Adrenal gland (tissue), 12 donors: Measurements from ENCODE around the gene PLXNA1. TPM values are rescaled to one million over a fixed set of nuclear protein-coding genes. Genes with fewer than 3 reads are reported as not detected.
A peak's percentile ranks its signal among the peaks of the same experiment; 100 is the strongest.

Source experiments
- DNase-seq, 7 donors: peaks; one replicate each; pipeline ENCODE4 v3.0.0-alpha.2; 2019 to 2020
- H3K27ac ChIP-seq, 5 donors: fragments of 200-600 bp; sonication (generic) in 4 of 5; 1 replicate in 3 of 5; 2 replicates in 2 of 5; pipeline versions ENCODE4 v1.5.1 to v1.8.0; 2016 to 2020; ENCODE audit warnings: mild to moderate bottlenecking in 1 of 5
- H3K27me3 ChIP-seq: fragments of 200-600 bp; 2 replicates; pipeline ENCODE4 v1.8.0; 2021
- H3K36me3 ChIP-seq, 2 donors: fragments of 200-600 bp; replicated peaks in 1 of 2; 1 replicate in 1 of 2; 2 replicates in 1 of 2; pipeline versions ENCODE4 v1.5.1 to v1.8.0; 2018 to 2022
- H3K4me1 ChIP-seq, 2 donors: fragments of 200-600 bp; replicated peaks in 1 of 2; 1 replicate in 1 of 2; 2 replicates in 1 of 2; pipeline versions ENCODE4 v1.5.1 to v1.8.0; 2018 to 2021
- H3K4me3 ChIP-seq, 4 donors: fragments of 200-600 bp; sonication (generic) in 3 of 4; one replicate each; pipeline ENCODE4 v1.5.1; 2016 to 2018
- H3K9me3 ChIP-seq, 3 donors: fragments of 200-600 bp; sonication (generic) in 1 of 3; replicated peaks in 1 of 3; 1 replicate in 2 of 3; 2 replicates in 1 of 3; pipeline versions ENCODE4 v1.5.1 to v1.8.0; 2016 to 2021
- POLR2A ChIP-seq, 2 donors: fragments of 450-650 bp; IDR thresholded peaks; one replicate each; pipeline ENCODE4 v1.6.1; 2017; ENCODE audit warnings: antibody characterized with exemption in 2 of 2, mild to moderate bottlenecking in 2 of 2, moderate library complexity in 1 of 2
- WGBS, 4 donors: extraction: QIAGEN DNeasy Blood & Tissue Kit in 2 of 4; methylation state at CpG; one replicate each; pipeline versions ENCODE4 v1.1.5 to v1.1.7; 2013 to 2017; 5-methylcytosine and 5-hydroxymethylcytosine counted together
- intact Hi-C, 2 donors: fragments of 100-400 bp; cut with DNase I; formaldehyde crosslinking; loops; one replicate each; pipeline versions ENCODE4 v1.14.1 to v1.15.0; 2022 to 2023
- polyA plus RNA-seq, 3 donors: library from polyadenylated mRNA; stranded (reverse); fragments of 200-250 nt in 2 of 3; fragments of 350-450 nt in 1 of 3; fragmentation: Illumina TruSeq in 1 of 3; extraction: RNeasy Lipid Tissue Mini Kit (QIAGEN cat#74804) in 1 of 3; gene quantifications; one replicate each; pipeline ENCODE4 v1.2.3, GENCODE V29; 2013 to 2014
- total RNA-seq, 9 donors: library from RNA; depleted of rRNA in 4 of 9; stranded (reverse); fragments of >200 nt in 4 of 9; fragments of 120-200 nt in 1 of 9; fragmentation: NEBNext Ultra II Directional in 1 of 9; extraction: Animal tissue kit (Norgen Biotek cat#: 25700) in 1 of 9; gene quantifications; one replicate each; pipeline versions ENCODE4 v1.1.0 to v1.2.4, GENCODE V29; 2013 to 2023
- TF ChIP-seq, protein P1 (sequence below), 6 experiments: fragments of 450-650 bp in 4 of 6; fragments of 200-600 bp in 2 of 6; sonication (generic) in 1 of 6; IDR thresholded peaks; 1 replicate in 5 of 6; 2 replicates in 1 of 6; pipeline versions ENCODE4 v1.5.1 to v1.8.0; 2016 to 2021; ENCODE audit warnings: antibody characterized with exemption in 6 of 6, mild to moderate bottlenecking in 2 of 6, moderate library complexity in 1 of 6
- donor health status: healthy with polysubstance abuse.
- donor health status: Bipolar disorder and iron deficiency.
- donor health status: DM: yes; HTN: yes; CAD: no.
- donor health status: DM: no; HTN: no; CAD: no.
- donor health status: DM: no; HTN: no; CAD: no.
- donor health status: DM: yes; HTN: yes; CAD: no.

PLXNA1 gene
- total and polyA plus RNA-seq, 12 donors, result 9.5 to 29.9 (median 20.2) TPM

DNA sequence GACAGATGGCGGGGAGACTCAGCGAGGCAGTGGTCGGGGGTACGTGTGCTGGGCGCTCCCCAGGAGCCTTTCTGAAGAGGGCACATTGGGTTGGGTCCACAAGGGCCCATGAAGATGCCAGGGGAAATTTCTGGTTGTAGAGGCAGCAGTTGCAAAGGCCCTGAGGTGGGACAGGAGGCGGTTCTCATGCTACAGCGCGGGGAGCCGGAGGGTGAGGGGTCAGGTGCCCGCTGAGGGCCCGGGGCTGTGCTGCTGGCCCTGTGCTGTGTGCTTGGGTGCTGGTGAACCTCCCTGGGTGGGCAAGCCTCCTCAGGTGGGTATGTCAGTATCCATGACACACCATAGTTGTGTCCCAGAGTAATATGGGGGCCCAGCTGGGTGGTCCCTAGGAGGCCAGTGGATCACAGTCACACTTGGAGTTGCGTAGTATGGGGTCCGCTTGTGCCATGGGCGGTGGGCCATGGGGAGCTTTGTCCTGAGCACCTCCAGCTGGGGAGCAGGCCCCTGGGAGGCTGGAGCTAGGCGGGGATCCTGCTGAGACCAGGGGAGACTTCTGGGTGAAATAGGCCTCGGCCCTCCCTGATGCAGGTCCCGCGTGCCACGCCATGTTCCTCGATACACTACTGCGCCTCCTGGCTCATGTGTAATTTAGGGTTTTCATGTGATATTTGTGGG, 44.3 kb downstream of the PLXNA1 start:
- Histone ChIP-seq H3K36me3 (peaks cover 0 to 54% of the 10 kb centered on the region in 2 donors), H3K9me3 (no peaks in the 10 kb centered on the region), H3K27ac (no peak overlapping the region), H3K27me3 (no peaks in the 10 kb centered on the region), H3K4me1 (no peaks in the 10 kb centered on the region), H3K4me3 (no peak overlapping the region)
- no peak for DNase-seq
- intact Hi-C loops, result no loop called here
- no peak for TF ChIP-seq POLR2A (IDR thresholded peaks at IDR 0.05)
- TF ChIP-seq, protein P1, sequence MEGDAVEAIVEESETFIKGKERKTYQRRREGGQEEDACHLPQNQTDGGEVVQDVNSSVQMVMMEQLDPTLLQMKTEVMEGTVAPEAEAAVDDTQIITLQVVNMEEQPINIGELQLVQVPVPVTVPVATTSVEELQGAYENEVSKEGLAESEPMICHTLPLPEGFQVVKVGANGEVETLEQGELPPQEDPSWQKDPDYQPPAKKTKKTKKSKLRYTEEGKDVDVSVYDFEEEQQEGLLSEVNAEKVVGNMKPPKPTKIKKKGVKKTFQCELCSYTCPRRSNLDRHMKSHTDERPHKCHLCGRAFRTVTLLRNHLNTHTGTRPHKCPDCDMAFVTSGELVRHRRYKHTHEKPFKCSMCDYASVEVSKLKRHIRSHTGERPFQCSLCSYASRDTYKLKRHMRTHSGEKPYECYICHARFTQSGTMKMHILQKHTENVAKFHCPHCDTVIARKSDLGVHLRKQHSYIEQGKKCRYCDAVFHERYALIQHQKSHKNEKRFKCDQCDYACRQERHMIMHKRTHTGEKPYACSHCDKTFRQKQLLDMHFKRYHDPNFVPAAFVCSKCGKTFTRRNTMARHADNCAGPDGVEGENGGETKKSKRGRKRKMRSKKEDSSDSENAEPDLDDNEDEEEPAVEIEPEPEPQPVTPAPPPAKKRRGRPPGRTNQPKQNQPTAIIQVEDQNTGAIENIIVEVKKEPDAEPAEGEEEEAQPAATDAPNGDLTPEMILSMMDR (IDR thresholded peaks at IDR 0.05), result no peak
- 93 to 99% (median 97%) methylated on average over 18 to 21 of the region's 21 CpGs for WGBS, 4 donors

DNA sequence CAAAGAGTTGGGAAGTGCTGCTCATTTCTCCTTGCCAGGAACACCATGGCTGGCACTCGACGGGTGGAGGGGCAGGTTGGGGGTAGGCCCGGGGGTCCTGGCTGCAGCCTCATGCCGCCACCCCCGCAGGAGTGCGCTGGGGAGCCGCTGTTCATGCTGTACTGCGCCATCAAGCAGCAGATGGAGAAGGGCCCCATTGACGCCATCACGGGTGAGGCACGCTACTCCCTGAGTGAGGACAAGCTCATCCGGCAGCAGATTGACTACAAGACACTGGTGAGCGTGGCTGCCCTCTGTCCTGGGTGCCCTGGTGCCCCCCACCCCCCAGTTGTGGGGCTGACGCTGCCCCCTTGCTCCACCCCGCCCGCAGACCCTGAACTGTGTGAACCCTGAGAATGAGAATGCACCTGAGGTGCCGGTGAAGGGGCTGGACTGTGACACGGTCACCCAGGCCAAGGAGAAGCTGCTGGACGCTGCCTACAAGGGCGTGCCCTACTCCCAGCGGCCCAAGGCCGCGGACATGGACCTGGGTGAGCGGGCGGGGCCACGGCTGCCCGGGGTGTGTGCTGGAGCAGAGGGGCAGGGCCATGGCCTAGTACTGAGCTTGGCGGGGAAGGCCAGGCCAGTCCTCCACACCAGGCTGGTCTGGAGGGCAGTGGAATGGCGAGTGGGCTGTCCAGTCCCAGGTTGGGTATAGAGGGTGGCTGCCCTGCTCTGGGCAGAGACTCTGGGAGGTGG, 45.1 kb downstream of the PLXNA1 start:
- H3K9me3 ChIP-seq, result no peaks in the 10 kb centered on the region
- peak in 5 of 7 donors; percentile 38 to 73 (median 64) for DNase-seq
- H3K4me3 ChIP-seq, result no peak overlapping the region
- 83 to 92% (median 87%) methylated on average over 2 to 29 of the region's 29 CpGs for WGBS, 4 donors
- TF ChIP-seq, protein P1 (IDR thresholded peaks at IDR 0.05), result no peak
- no peak for TF ChIP-seq POLR2A (IDR thresholded peaks at IDR 0.05)
- intact Hi-C loops, result no loop called here
- H3K27ac ChIP-seq, result no peak overlapping the region
- no peaks in the 10 kb centered on the region for H3K4me1 ChIP-seq
- peaks cover 0 to 54% of the 10 kb centered on the region in 2 donors for H3K36me3 ChIP-seq
- H3K27me3 ChIP-seq, result no peaks in the 10 kb centered on the region

DNA sequence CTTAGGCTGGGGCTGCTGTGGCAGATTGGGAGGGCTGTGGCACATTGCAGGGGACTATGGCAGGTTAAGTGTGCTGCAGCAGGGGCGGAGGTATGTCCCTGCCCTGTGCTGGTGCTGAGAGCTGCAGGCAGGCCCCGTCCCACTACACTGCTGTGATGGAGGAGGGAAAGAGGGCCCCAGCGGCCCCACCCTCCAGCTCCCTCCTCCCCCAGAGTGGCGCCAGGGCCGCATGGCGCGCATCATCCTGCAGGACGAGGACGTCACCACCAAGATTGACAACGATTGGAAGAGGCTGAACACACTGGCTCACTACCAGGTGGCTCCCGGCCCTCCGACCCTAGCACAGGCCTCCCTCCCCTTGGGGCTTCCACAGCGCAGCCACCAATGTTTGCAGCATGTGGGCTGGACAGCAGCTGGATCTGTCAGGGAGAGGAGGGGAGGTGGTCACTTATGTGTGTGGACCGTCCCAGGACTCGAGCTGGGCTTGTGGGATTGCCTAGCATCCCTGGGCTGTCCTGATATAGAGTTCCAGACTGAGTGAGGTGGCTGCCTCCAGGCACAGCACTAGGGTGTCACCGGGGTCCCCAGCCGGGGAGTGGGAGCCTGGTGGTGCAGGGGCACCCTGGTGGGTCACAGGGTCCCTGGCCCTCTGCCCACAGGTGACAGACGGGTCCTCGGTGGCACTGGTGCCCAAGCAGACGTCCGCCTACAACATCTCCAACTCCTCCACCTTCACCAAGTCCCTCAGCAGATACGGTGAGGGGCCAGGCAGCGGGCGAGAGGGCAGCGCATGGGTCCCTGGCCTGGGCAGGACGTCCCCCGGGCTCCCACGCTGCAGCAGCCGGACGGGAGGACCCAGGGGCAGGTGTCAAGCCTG, 46.1 kb downstream of the PLXNA1 start:
- Histone ChIP-seq H3K27me3 (no peaks in the 10 kb centered on the region), H3K36me3 (peaks cover 0 to 56% of the 10 kb centered on the region in 2 donors), H3K4me3 (no peak overlapping the region), H3K27ac (no peak overlapping the region), H3K9me3 (no peaks in the 10 kb centered on the region), H3K4me1 (no peaks in the 10 kb centered on the region)
- intact Hi-C loops, result no loop called here
- DNase-seq, result no peak
- no peak for TF ChIP-seq POLR2A (IDR thresholded peaks at IDR 0.05)
- TF ChIP-seq, protein P1 (IDR thresholded peaks at IDR 0.05), result no peak
- 93 to 96% (median 95%) methylated on average over 9 to 30 of the region's 30 CpGs for WGBS, 4 donors
